NCI-H2227 (cell line): ENCODE measurements around the gene ZFAND3.
A peak's percentile ranks its signal among the peaks of the same experiment; 100 is the strongest.

Experiments used
- DNase-seq: peaks from one replicate; lab custom pipeline; 2025; ENCODE audit not compliant: unreplicated experiment; lab: John Stamatoyannopoulos, UW

The ZFAND3 gene

DNA sequence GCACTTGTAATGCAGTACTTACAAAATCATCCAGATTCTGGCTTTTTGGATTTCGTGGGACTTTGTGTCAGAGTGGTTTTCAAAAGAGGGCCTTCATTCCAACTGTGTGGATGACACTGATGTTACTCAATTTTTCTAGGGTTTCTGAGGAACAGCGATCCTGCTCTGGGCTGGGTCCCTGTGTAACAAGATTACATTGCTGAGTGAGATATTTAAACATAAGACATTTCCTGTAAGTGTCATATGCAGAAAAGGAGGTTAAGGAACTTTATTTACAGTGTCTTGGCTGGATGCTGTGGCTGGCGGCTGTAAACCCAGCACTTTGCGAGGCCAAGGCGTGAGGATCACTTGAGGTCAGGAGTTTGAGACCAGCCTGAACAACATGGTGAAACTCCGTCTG, 6.7 kb downstream of the ZFAND3 start:
- DNase-seq, result no peak

- no peak for DNase-seq
Measured at GRCh38 chr6:37826993-37827392, 7.5 kb downstream of the ZFAND3 start.

GRCh38 chr6:37827603-37828265, 8.2 kb downstream of the ZFAND3 start:
- no peak for DNase-seq

DNA sequence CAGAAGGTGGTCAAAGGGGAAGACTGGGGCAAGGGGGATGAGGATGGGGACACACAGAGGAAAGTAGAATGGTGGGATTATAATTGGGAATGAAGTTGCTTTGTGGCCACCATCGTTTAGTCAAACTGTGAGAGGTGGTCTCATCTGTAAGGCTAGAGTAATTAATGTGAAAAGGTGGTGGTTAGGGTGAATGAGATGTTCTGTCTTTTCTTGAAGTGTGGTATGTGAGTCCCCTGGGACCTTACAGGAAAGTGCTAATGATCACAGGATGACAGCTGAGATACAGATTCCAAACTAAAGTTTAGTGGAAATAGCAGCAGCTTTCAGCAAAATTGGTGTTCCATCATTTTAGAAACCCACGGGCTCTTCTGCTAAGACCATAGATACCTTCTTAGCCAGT, 10.7 kb downstream of the ZFAND3 start:
- no peak for DNase-seq

DNA sequence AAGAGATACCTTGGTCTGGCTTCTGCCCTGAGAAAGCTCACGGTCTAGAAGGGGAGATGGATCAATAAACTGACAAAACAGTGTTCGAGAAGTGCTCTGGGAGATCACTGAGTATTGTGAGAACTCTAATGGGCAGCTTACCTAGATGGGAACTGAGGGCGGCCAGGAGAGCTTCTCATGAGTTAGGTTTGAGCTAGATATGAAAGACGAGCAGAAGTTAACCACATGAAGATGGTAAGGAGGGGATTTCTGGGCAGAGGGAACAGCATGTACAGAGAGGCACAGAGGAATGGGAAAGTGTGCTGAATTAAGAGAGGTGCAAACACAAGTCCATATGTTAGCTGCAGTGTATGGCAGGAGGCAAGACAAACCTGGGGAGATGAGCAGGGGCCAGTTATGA, 11.9 kb downstream of the ZFAND3 start:
- no peak for DNase-seq

- no peak for DNase-seq
Measured at GRCh38 chr6:37835923-37836322, 16.4 kb downstream of the ZFAND3 start.

DNA sequence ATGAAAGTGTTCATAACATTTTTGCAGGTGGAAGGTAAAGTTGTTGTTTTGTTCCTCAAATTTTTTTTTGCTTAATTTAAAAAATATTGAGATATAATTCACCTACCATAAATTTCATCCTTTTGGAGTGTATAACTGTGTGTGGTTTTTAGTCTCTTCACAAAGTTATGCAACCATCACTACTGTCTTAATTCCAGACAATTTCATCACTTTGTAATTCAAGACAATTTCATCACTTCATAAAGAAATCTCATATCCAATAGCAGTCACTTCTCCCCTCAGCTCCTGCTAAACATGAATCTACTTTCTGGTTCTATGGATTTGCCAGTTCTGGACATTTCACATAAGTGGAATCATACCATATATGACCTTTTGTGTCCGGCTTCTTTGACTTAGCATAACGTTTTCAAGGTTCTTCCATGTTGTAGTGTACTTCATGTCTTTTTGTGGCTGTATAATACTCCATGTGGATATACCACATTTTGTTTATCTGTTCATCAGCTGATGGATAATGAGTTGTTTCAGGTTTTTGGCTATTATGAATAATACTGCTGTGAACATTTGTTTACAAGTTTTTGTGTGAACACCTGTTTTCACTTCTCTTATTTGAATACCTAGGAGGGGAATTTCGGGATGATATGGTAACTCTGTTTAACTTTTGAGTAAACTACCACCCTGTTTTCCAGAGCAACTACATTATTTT, 18.8 kb downstream of the ZFAND3 start:
- no peak for DNase-seq

GRCh38 chr6:37840143-37840939, 20.8 kb downstream of the ZFAND3 start:
- no peak for DNase-seq

DNA sequence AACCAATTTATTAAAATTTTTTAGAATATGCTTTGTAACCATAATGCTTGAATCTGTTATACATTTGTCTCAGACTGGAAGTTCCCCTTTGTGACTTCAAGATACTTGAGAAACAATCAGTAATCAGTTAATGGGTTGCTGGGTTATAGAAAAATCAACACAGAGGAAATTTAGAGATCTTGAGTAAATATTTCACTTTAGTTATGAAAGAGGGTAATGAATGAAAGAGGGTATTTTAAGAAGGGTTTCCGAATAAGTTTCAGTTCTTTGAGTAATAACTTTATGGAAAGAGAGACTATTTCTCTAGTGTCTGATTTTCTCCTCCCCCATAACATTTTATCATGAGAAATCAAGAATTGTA, 21.4 kb downstream of the ZFAND3 start:
- DNase-seq, result no peak

GRCh38 chr6:37845026-37845911, 25.7 kb downstream of the ZFAND3 start:
- DNase-seq, result no peak

GRCh38 chr6:37845930-37846329, 26.4 kb downstream of the ZFAND3 start:
- no peak for DNase-seq

DNA sequence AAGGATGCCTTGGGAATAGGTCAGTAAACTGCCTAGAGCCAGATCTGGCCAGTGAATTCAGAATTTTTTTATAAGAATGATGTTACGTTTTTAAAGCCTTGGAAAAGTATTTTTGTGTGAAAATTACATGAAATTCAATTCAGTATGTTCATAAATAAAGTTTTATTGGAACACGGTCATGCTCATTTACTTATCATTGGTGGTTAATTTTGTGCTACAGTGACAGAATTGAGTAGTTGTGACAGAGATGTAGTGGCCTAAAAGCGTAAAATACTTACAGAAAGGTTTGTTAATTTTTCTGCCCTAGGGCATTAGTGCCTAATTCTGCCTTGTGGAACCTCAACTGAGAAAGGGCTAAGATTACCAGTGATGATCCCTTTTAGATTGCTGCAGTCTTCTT, 28.2 kb downstream of the ZFAND3 start:
- no peak for DNase-seq

- DNase-seq, result no peak
Measured at GRCh38 chr6:37848371-37848770, 28.8 kb downstream of the ZFAND3 start.

GRCh38 chr6:37850260-37850659, 30.7 kb downstream of the ZFAND3 start:
- no peak for DNase-seq

DNA sequence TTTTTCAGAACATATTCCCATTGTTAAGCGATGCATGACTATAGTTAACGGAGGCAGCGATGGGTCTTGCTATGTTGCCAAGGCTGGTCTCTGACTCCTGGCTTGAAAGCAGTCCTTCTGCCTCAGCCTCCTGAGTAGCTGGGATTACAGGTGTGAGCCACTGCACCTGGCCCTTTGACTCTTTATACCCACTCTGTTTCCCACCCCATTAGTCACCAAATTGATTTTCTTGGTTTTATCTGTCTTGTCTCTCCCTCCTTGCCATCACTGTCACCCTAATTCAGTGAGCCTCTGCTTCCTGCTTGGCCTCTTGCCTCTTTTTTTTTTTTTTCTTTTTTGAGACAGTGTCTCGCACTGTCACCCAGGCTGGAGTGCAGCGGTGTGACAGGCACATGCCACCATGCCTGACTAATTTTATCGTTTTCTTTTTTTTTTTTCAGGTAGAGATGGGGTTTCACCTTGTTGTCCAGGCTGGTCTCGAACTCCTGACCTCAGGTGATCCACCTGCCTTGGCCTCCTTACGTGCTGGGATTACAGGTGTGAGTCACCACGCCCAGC, 31.3 kb downstream of the ZFAND3 start:
- no peak for DNase-seq

- no peak for DNase-seq
Measured at GRCh38 chr6:37851997-37852524, 32.5 kb downstream of the ZFAND3 start.

DNA sequence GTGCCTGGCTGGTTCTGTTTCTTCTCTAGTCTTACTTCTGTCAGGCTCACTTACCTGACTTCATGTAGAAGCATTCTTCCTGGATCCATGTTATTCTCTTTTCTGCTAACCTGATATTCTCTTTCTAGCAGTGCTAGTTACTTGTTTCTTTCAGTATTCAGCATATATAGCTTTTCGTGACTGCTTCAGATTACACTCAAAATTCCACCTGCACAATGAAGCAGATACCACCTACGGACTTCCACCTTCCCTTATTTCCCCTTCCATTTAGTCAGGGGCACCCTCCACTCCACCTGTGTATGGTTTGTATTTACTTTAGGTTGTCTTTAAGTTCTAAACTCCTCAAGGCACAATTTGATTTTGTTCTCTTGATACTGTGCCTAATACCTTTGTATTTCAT, 36.8 kb downstream of the ZFAND3 start:
- no peak for DNase-seq

GRCh38 chr6:37858363-37858762, 38.8 kb downstream of the ZFAND3 start:
- DNase-seq, result no peak

- peak; percentile 46 for DNase-seq
Measured at GRCh38 chr6:37860226-37860839, 40.8 kb downstream of the ZFAND3 start.

DNA sequence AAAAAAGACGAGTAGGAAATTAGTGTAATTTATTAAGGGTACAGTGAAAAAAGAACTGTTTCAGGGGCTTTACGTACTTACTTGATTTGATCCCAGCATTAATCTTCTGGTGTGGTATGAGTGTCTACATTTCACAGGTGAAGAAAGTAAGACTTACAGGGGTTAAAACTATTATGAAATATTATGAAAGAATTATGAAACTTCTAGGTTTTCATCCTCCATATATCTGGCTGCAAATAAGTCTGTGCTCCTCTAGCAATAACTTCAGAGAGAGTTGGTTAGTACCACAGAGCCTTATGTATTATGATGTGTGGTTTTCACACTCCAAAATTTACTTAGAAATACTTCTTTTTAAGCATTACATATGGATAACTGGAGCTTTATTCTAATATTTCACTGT, 41.9 kb downstream of the ZFAND3 start:
- no peak for DNase-seq
